ENCODE data around the gene ACOX2.
"Not testable (repeated sequence)": the region's sequence is repeated elsewhere in the genome, so short reads cannot be mapped to it uniquely, and the experiment has no call there.

ACOX2 gene

GRCh38 chr3:58534592-58535494 lies 2.1 kb downstream of the ACOX2 start:
- no peak for DNase-seq

- peak; percentile 60 for DNase-seq
These were observed 4.2 kb downstream of the ACOX2 start for GRCh38 chr3:58532794-58533220.

DNA sequence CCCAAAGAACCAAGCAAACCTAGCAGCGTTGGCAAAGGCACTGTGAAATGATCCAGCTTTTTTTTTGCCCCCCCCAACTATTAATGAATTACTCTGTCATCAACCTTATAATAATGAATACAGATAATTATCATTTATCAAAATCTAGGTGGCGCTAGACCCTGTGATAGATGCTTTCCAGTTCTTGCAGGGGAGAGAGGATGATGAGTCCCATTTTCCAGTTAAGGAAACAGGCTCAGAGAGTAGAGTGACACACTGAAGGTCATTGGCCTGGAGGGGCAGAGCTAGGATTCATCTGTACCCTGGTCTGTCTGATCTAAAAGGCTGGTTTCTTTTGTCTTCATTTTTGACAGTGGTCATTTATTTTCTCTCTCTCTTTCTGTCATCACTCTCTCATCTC lies 5.0 kb downstream of the ACOX2 start:
- no peak for DNase-seq

- DNase-seq, result no peak
These were observed 5.4 kb downstream of the ACOX2 start for GRCh38 chr3:58531555-58531954.

- DNase-seq, result no peak
These were observed 6.6 kb downstream of the ACOX2 start for GRCh38 chr3:58530354-58530865.

DNA sequence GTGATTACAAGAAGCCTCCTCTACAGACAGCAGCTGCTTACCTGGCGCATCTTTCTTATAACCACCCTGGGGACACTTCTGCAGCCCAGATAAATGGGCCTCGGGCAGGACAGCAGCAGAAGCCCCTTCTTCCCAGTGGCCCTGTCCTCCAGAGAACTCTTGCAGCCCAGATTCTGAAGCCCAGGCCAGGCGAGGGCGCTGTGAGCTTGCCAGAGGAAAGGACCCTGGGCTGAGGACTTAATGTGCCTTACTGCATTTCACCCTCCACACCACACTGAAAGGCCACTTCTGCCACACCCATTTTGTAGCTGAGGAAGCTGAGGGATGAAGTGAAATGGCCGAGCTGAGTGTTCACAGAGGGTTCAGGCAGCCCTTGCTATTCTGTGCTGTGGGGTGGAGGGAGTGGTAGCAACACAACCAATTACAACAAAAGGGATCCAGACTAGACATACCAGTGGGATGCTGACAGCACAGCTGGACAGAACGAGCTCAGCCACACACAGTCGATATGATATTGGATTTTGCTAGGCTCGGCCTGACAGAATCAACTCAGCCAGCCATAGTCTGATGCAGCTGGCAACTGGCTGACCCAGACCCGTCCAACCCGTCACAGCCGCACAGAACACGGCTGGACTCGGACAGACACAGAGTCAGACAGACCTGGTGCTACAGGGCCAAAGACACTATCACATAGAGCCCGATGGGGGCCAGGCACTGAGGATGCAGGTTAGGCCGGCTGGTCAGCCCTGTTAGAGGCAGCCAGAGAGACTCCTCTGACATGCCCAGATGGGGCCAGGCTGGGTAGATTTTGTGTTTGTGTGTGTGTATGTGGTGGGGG lies 7.3 kb downstream of the ACOX2 start:
- peak; percentile 5 for DNase-seq

GRCh38 chr3:58528629-58529028 lies 8.4 kb downstream of the ACOX2 start:
- DNase-seq, result no peak

- DNase-seq, result not testable (repeated sequence)
These were observed 9.6 kb downstream of the ACOX2 start for GRCh38 chr3:58527440-58527839.

- peak; percentile 38 for DNase-seq
These were observed 10.5 kb downstream of the ACOX2 start for GRCh38 chr3:58526515-58526957.

- DNase-seq, result no peak
These were observed 12.6 kb downstream of the ACOX2 start for GRCh38 chr3:58524326-58524888.

DNA sequence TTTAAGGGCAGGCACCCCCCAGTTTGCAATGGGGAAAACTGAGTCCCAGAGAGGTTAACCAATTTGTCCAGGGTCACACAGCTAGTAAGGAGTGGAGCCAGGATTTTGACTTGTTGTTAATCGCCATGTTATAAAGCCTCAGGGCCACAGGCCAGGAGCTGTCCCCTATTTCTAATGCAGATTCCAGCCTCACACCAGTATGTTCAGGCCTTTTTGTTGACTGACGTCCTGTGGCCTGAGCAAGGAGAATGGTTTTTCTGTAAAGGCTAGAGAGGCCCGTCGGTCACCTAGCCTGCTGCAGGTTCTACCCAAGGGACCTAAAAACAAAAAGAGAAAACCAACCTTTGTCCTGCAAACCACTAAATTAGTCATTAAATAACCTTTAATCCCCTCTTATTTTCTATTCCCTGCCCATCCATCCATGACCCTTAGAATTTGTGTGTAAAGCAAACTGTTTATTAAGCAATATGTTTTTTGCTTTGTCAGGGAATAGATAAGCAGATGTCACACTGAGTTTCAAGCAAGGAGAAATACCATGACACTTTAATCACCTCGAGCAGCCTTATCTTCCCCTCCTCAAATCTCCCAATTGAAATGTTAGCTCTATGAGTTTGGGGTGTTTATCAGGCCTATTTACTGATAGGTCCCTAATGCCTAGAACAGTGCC lies 14.1 kb downstream of the ACOX2 start:
- DNase-seq, result no peak

GRCh38 chr3:58521917-58522631 lies 14.9 kb downstream of the ACOX2 start:
- DNase-seq, result no peak

DNA sequence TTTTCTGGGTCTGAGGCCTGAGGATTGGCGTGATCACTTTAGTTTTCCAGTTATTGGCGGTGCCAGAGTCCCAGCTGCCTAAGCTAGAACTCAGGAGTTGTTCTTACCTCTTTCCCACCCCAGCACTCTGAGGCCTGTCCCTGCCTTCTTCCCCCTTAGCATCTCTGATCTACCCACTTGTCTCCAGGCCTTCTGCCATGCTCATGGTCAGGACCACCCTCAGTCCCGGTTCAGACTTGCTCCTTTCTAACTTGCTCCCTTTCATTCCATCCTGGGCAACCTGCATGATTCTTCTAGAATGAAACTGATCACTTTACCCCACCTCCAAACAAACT lies 15.7 kb downstream of the ACOX2 start:
- no peak for DNase-seq

- DNase-seq, result no peak
These were observed 16.3 kb downstream of the ACOX2 start for GRCh38 chr3:58520403-58521335.

- DNase-seq, result no peak
These were observed 17.2 kb downstream of the ACOX2 start for GRCh38 chr3:58519668-58520402.

DNA sequence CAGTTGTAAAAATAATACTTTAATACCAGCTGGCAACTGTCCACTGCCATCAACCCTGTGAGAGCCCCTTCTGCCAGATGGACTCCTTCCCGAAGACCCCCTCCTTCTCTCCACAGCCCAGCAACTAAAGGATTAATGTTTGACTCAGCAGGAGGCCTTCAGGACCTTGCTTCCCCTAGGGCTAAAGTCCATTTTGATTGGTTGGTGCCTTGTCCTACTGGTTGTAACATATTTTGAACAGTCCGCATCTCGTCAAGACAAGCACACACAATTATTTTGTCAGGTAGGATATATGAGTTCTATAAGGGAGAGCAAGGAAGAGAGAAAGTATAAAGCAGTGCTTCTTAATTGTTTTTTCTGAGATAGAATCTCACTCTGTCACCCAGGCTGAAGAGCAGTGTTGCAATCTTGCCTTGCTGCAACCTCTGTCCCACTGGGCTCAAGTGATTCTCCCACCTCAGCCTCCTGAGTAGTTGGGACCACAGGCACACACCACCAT lies 18.6 kb downstream of the ACOX2 start:
- no peak for DNase-seq

DNA sequence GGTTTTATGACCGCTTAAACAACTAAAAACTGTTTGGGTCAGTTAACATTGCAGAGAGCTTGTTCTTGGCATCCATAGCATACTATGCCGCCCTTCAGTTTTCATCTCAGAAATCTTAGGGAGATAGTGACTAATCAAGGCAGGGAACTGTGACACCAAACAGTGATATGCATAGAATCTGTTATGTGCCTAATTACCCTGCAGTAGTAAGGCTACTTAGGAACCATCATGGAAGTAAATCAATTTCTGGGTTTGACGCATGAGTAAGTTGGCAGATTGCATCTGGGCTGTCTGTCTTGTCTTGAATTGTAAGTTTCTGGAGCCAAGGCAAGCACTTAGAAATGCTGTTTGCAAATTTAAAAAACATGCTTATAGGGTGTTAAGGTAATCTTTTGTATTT lies 22.6 kb downstream of the ACOX2 start:
- DNase-seq, result no peak

DNA sequence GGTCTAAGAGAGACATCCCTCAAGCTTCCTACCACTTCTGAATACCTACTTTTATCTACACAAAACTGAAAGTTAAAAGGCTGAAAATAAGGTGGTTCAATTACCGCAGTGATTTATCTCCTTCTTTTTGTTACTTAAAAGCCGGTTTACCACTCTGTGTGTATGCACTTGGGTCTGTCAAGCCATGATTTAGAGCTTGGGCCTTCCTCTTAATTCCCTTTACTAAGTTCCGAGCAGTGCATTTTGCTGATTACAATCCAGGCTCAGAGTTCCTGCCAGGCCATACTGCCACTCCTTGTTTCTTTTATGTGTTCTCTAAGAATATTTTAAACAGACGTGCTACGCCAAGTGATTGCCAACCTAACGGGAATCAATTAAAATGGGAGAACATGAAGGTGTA lies 28.6 kb downstream of the ACOX2 start:
- no peak for DNase-seq

DNA sequence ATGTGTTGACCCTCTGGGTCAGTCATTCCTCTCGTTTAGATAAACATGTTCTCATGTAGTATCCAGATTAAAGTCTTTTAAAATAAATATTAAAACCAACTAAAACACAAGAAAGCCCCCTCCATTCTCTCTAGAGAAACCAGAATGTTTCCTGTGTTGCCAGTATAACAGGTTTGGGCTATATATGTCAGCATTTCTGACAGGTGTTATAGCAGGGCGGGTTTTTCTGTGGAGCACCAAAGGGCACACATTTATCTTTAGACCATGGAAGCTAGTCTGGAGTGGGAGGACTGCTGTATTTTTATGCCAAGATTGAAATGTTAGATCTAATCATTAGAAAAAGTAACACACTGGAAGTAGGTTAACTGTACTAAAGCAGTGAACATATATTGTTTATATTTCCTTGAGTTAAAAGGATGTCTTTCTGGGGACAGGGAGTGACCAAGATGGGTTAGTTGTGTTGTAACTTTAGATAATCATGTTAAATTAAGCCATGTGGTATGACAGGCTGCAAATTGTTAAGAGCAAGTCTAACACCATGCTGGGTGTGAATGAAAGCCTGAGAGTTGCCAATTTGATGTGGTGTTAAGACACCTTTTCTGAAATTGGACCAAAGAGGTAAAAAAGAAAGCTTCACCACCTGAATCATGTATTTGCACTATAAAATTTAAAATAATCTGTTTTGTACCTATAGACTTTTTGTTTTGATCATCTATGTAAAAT lies 29.5 kb downstream of the ACOX2 start:
- no peak for DNase-seq
